HG03378 (cell line): ENCODE data around the gene AMIGO3.

ENCODE experiments used
- ATAC-seq: cut with Tn5 transposase; IDR thresholded peaks from one replicate; pipeline ENCODE4 v1.9.1; 2021; ENCODE audit warnings: mild to moderate bottlenecking, moderate library complexity; ENCODE audit not compliant: unreplicated experiment

The AMIGO3 gene

DNA sequence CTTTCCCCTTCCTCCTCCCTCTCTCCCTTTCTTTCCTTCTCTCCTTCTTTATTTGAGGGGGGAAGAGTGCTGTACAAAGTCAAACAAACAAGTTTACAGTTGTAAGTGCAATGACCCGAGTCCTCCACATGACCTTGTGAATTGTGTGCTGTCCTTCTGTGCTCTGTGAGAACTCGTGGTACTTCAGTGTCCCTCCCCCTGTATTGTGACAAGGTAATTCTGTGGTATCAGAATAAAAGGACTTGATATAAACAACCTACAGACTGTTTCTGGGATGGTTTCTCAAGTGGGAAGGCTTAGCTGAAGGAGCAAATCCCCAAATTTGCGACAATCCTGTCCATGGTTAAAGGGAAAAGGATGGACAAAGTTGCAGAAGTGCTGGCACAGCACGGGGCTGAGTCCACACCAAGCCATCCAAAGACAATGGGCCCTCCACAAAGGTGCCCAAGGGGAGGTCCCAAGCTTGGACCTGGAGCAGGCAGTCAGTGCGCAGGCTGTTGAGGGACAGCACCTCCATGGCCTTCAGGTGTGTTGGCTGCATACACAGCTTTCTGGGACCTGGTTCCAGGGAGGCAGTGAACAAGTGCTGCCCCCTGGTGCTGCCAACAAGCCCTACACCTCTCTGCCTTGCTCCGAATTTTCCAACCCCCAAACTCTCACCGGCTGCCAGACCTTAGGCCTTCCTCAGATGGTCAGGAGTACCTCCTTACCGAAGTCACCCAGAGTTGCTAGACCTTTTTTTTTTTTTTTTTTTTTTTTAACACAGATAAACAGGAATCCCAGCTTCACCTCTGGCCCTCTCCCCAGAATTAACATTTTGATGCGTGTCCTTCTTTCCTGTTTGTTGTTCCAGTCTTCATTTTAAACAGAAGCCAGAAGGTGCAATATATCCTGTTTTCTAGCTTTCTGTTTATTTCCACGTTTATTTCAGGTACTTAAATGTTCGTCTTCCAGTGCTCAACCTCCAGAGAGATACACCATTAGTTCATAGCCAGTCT is 47.9 kb downstream of the AMIGO3 start:
- no peak for ATAC-seq

GRCh38 chr3:49670940-49671290 is 48.6 kb downstream of the AMIGO3 start:
- ATAC-seq: no peak

DNA sequence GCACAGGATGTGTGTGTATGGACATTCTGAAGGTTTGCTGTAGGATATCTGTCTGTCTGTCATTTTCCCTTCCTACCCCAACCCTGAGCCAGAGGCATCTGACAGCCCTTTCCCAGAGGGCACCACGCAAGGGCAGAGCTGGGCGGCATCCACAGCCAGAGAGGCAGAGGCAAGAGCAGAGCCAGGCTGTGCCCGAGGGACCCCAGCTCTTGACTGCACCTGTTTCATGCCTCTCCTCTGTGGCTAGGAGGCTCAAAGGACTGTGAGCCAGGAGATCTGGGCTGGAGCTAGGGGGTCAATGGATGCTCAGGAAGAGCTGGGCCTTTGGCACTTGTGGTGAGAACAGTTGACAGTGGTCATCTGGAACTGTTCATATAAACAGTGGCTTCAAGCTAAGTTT is 50.1 kb downstream of the AMIGO3 start:
- no peak for ATAC-seq

DNA sequence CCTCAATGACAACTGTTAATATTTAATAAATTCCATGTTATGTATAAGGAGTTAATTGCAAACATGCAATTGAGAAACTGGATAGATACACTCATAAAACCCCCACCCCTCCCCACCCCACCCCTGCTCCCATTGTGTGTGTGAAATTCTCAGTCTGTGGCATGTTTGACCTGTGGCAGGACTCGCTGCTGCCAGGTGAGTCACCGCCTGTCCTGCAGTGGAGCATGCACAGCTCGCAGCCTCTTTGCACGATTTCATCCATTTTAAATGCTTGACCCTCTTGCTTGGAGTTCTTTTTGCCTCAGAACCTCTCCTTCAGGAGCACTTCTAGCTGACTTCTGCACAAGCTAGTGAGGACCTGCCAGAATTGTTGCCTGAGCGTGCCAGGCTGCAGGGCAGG is 50.6 kb downstream of the AMIGO3 start:
- ATAC-seq: no peak

GRCh38 chr3:49668414-49668797 is 51.1 kb downstream of the AMIGO3 start:
- ATAC-seq: no peak

DNA sequence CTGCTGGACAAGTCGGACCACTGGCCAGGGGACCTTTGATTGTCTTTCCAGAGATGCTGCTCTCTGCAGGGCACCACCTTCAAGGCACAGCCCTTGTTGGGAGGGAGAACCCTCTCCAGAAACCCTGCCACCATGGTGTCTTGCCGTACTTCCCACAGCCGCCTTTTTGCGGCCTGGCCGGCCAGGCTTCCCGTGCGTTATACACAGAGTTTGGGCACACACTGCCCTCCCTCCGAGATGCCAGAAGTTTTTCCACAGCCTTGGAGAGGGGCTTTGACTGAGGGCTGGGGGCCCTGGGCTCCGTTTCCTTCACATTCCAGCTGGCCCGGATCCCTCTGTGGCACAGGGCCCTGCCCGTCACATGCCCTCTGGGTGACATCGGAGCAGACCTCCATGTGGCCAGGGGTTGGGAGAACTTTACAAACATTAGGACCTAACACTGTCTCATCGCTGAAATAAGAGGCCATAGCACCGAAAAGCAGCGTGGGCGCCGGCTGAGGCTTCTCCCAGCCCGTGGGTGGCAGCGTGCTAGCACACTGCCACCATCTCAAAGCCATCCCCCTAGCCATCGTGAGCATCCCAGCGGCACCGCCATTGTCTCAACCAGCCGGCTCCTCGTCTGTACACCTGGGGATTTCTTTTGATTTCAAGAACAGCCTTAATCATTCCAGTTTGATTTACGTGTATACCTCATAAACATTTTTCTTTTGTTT is 51.6 kb downstream of the AMIGO3 start:
- no peak for ATAC-seq
